Smooth muscle cell of the brain vasculature (primary cell): ENCODE data around the gene GBP2.
"Not testable (repeated sequence)": the region's sequence is repeated elsewhere in the genome, so short reads cannot be mapped to it uniquely, and the experiment has no call there.

Experiments used
- DNase-seq: peaks from one replicate; pipeline ENCODE4 v3.0.0-alpha.2; 2012; ENCODE audit warnings: low read depth, low spot score

The GBP2 gene, protein sequence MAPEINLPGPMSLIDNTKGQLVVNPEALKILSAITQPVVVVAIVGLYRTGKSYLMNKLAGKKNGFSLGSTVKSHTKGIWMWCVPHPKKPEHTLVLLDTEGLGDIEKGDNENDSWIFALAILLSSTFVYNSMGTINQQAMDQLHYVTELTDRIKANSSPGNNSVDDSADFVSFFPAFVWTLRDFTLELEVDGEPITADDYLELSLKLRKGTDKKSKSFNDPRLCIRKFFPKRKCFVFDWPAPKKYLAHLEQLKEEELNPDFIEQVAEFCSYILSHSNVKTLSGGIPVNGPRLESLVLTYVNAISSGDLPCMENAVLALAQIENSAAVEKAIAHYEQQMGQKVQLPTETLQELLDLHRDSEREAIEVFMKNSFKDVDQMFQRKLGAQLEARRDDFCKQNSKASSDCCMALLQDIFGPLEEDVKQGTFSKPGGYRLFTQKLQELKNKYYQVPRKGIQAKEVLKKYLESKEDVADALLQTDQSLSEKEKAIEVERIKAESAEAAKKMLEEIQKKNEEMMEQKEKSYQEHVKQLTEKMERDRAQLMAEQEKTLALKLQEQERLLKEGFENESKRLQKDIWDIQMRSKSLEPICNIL

GRCh38 chr1:89125913-89126580, at the start of gene GBP2:
Gene GBP2, minus strand, starts transcription at chr1:89126114. Its CDS starts 4,148 bp downstream, at chr1:89121966.
- DNase-seq, result no peak

DNA sequence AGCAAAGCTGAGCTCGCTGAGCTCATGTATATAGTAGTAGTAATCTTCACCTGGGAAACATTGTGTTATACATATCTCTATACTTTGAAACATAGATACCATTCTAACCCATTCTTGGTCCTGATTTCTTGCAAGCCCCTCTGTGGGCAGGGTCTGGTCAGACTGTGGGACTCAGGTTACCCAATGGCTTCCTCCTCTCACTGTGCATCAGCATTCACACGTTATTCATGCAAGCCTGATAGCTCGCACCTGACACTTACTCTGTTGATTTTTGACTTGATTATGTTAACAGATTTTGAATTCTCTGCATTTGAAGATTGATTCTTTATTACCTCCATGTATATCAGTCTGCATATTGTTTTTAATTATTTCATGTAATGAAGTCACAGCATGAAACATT, 48.6 kb upstream of the GBP2 start:
- no peak for DNase-seq

GRCh38 chr1:89172468-89173143, 46.7 kb upstream of the GBP2 start:
- DNase-seq, result no peak

DNA sequence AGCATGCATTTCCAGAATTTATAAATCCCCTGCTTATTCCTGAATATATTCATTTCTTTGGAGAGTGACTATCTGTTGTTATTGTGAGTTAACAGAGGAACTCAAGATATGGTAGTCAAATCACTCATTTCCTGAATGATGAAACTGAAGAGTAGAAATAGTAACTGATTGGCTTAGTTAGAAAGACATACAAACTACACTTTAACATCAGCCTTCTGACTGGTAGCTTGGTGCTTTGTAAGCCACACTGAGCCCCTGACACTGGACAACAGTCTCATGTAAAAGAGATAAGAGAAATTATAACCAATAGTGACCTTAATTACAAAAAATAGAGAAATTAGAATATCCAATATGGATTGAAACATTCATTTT, 45.1 kb upstream of the GBP2 start:
- DNase-seq, result no peak

DNA sequence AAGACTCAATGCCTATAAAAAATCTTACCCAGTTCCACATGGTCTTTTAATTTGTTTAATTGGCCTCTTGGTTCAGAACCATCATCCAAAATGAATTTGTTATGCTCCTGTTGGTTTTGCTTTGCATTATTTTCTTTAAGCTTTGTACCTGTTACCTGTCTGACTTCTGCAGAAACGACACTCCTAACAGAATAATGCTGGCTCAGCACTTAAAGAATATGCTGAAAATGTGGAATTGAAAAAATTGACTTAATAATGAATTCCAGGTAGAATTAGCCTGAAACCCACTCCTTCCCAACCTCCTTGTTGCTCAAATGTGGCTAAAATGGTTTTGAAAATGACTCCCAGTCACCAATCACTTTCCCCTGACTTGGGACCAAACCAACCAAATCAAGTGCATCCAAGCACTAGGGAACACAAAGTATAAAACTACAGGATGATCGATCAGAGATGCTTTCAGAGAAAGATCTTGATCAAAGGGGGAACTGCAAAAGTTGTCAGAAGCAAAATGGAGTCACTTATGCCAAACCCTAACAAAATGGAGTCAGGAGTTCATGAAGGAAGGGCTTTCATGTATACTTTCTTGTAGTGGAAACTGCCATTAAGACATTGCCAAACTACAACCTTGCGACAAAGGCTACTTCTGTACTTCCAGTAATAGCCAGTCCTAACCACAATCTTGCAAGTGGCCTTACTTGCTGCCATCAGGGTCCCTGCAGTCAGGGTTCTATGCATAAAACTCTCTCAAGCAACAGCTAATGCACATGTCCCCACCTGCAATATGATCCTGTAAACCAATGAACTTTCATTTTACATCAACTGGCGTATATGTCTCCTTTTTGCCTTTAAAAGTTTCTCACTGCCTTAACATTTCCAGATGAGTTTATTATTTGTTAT, 44.5 kb upstream of the GBP2 start:
- DNase-seq, result no peak

DNA sequence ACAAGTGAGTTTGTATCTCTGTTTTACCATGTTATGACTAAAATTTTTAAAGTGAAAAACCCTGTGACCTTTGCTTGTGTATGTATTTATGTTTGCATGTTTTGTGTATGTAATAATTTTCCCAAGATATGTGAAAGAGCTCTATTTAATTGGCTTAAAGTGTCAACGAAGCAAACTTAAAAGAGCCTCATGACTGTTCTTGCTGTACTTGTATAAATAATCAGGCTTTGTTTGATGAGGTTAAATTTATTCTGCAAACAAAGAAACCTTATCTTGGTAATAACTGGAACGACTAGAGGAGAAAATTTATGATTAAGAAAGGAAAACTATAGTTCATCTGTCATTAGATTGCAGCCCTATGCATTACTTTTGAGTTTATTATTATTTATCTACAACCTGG, 43.3 kb upstream of the GBP2 start:
- DNase-seq, result no peak

DNA sequence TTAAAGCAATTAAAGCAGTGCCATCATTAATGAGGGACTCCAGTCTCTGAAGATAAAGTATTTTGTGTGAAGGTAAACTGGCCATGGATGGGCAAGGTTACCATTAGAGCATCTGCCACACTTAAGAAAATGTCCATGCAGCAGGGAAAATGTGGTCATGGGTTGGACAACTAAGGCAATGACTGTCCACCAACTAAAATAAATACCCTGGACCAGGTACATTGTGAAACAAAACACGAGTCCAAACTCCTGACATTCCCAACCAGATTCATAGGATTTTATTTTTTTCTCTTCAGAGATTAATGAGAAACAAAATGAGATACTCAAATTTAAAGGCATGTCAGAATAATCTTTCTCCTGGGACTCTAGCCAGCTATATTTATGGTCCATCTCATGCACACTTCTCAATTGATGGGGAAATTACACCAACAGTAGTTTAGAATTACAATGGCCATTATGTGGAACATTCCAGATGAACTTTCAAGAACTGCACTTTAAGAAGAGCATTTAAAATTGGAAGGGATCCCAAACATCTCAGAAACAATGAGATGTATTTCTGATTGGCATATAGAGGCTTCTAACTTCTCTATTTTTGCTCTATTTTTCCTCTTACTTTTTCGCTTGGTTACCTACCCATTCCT, 41.8 kb upstream of the GBP2 start:
- DNase-seq, result no peak

GRCh38 chr1:89166705-89167104, 40.8 kb upstream of the GBP2 start:
- no peak for DNase-seq

DNA sequence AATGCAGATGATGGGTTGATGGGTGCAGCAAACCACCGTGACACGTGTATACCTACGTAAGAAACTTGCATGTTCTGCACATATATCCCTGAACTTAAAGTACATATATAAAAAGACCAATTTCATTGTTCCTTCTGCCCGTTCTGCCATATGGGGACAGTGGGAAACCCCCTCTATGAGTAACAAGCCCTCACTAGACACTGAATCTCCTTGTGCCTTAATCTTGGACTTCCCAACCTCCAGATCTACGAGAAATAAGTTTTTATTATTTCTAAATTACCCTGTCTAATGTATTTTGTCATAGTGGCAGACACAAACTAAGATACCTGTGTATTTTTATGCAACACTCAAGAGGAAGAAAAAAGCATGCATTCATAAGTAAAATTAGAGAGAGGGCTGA, 39.9 kb upstream of the GBP2 start:
- no peak for DNase-seq

DNA sequence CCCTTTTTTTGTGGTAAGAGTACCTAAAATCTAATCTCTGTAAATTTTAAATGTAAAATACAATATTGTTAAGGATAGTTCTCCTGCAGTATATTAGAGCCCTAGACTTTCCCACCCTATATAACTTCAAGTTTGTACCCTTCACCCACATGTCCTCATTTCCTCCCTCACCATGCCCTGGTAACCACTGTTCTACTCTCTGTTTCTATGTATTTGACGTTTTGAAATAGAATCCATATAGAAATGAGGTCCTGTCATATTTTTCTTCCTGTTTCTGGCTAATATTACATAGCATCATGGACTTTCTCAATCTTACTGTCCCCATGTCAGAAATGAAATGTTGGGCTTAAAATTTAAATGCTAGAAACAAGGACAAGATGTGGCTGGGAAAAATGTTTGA, 25.1 kb upstream of the GBP2 start:
- no peak for DNase-seq

GRCh38 chr1:89149976-89150375, 24.1 kb upstream of the GBP2 start:
- no peak for DNase-seq

- DNase-seq, result no peak
Measured at GRCh38 chr1:89149229-89149628, 23.3 kb upstream of the GBP2 start.

DNA sequence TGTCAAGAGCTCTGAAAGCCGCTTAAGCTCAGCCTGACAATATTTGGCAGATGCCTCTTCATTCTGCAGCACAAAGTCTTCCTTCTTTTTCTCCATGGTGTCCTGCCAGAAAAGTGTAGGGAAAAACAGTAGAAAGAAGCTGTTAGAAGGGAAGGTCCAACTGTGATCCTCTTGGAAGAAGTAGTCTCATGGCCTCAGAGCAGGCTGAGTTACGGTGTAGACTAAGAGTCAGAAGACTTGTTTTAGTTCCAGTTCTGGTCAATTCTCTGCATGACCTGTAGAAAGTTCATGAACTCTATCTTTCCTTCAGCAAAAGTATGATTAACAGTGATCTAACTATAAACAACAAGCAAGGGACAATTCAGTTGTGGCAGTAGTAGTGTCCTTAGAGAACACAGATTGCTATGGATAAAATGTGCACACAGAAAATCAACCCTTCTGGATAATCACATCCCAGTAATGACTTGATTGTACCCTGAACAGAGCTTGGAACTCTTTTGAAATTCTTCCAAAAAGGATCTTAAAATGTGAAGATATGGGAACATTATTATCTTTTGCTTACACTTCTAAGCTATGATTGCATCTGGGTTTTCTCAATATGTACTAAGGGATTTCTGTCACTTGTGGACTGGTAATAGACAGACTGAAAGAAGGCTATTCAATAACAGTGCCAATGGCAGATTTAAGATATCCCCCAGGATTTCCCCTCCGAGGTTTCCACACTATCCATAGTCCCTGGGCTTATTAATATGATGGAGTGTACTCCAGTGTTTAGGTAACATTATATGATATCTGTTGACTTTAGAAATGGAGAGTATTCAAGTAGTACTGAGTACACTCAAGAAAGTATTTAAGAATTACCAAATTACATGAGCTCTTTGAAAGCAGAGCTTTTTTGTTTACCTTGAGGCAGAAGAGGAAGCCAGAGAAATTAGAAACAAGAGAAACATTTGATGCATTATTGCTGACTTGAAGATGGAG, 22.1 kb upstream of the GBP2 start:
- DNase-seq, result no peak

DNA sequence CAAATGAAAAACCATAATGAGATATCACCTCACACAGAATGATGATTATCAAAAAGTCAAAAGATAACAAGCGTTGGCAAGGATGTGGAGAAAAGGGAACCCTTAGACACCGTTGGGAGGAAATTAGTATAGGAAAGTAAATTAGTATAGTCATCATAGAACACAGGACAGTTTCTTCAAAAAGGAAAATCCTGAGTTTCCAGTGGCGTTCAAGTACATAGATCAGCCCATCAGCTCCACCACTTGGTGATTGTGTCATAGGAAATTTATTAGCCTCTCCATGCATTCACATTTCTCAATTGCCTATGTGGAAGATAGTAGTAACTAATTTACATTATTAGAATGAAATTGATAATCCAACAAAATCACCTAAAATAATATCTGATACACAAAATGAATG, 20.8 kb upstream of the GBP2 start:
- no peak for DNase-seq

DNA sequence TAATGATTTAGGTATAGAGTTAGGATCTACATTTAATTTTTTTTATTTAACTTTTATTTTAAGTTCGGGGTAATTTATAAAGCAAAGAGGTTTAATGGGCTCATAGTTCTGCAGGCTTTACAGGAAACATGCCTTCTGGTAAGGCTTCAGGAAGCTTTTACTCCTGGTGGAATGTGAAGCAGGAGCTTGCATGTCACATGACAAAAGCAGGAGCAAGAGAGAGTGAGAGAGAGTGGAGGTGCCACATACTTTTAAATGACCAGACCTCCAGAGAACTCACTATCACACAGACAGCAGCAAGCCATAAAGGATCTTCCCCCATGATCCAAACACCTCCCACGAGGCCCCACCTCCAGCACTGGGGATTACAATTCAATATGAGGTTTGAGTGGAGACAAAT, 17.6 kb upstream of the GBP2 start:
- DNase-seq, result no peak

DNA sequence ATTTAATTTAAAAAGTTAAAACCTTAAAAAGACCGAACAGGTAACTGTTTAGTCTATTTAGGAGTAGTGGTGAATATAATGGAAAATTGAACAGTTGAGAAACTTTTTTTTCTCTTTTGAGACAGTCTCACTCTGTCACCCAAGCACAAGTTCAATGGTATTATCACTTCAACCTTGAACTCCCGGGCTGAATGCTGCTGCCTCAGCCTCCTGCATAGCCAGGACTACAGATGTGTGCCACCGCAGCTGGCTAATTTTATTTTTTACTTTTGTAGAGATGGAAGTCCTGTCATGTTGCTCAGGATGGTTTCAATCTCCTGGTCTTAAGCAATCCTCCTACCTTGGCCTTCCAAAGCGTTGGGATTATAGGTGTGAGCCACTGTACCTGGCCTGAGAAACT, 16.2 kb upstream of the GBP2 start:
- no peak for DNase-seq

DNA sequence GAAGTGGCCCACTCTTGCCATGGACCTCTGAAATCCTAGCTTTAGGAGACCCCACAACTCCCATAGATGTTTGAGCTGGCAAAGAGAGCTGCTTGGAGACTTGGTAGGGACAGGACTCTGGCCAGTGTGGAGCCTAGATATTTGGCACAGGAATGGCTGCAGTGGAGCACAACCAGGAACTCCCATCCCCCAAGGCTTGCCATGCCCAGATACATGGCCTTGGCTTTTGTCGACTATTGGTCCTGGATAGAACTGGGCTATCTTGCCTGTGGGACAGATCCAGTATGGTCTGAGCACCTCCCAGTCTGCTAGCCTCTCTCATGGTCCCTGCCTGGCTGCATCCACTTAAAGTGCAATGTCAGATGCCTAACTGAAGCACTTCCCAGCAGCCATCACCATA, 7.8 kb upstream of the GBP2 start:
- DNase-seq, result no peak

GRCh38 chr1:89130716-89131115, 4.8 kb upstream of the GBP2 start:
- no peak for DNase-seq

DNA sequence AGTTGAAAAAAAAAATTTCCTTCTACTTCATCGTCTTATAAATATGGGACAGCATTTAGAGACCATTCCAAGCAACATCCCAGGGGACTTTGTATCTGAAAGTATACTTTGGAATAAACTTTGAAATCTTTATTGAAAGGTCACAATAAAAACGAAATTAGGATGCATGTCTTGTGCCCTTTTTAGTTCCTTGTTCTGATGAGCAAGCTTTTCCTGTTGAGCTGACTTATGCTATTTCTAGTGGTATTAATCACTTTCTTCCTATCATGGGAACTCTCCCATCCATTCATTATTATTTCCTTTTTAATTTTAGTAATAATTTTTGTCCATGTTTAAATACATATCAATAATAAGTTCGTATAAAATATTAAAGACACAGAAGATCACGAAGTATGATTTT, 4.0 kb upstream of the GBP2 start:
- no peak for DNase-seq

GRCh38 chr1:89128003-89128458, 2.1 kb upstream of the GBP2 start:
- DNase-seq, result not testable (repeated sequence)
